ENCODE measurements around the gene BORCS6.
"Not testable (repeated sequence)": the region's sequence is repeated elsewhere in the genome, so short reads cannot be mapped to it uniquely, and the experiment has no call there.

The BORCS6 gene

DNA sequence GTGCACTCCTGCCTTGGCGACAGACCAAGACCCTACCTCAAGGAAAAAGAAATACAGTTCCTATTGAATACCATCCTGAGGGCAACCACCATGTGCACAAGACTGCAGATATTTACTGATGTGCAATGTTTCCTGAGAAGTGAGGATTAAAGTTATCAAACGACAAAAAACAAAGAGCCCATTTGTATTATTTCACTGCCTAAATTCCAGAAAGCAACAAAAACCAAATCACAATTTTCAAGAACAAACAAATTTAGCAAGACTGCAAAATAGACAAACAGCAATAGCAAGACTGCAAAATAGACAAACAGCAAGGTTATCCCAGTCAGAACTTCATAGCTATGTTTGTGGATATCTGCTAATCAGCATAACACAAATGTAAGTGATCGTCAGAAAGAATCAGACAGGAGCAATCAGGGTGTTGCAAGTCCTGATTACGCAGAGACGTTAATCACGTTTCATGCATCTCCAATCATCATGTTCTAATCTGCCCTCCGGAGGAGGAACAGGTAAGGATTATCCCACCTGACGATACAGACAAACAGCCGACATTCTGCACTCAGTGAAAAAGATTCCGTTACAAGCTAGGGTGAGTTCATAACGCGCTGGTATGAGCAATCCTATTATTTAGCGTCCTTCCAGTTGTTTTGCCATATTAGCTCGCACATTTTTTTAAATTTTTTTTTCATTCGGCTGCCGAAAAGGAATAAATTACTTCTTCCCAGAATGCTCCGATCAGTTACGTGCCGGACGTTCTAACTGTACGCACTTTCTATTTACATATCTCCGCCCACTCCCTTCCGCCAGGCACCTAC lies 16.7 kb downstream of the BORCS6 start:
- DNase-seq = peak; percentile 78 to 81

GRCh38 chr17:8170186-8170585 lies 19.8 kb downstream of the BORCS6 start:
- not testable (repeated sequence) for DNase-seq

DNA sequence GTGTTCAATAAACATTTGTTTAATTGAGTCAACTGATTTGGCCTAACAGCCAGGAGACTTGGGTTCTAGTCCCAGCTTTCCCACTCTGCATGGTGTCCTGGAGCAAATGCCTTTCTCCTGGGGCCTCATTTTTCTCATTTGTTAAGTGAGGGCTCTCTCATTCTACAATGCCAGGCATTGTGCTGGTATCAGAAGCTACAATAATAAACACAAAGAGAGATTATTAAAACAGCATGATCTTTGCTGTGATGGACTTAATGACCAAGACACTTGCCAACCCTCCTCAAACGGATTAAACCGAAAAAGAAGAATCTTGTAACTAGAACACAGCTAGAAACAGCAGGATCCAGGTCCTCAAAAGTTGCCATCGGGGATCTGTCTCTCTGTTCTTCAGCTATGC lies 22.5 kb downstream of the BORCS6 start:
- DNase-seq = no peak

GRCh38 chr17:8166731-8167130 lies 23.2 kb downstream of the BORCS6 start:
- no peak for DNase-seq

DNA sequence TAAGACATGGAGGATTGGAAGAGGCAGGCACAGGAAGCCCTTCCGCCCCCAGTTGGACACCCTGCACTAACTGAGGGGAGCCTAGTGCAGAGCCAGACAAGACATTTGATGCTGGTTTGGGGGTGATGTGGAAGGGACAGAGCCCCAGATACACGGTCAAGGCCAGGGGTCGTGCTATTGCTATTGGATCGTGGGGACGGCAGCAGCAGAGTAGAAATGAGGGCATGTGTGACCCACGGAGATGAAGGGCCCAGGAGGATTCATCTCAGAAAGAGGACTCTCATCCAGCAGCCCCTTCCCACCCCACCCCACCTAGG lies 25.2 kb downstream of the BORCS6 start:
- DNase-seq = no peak

DNA sequence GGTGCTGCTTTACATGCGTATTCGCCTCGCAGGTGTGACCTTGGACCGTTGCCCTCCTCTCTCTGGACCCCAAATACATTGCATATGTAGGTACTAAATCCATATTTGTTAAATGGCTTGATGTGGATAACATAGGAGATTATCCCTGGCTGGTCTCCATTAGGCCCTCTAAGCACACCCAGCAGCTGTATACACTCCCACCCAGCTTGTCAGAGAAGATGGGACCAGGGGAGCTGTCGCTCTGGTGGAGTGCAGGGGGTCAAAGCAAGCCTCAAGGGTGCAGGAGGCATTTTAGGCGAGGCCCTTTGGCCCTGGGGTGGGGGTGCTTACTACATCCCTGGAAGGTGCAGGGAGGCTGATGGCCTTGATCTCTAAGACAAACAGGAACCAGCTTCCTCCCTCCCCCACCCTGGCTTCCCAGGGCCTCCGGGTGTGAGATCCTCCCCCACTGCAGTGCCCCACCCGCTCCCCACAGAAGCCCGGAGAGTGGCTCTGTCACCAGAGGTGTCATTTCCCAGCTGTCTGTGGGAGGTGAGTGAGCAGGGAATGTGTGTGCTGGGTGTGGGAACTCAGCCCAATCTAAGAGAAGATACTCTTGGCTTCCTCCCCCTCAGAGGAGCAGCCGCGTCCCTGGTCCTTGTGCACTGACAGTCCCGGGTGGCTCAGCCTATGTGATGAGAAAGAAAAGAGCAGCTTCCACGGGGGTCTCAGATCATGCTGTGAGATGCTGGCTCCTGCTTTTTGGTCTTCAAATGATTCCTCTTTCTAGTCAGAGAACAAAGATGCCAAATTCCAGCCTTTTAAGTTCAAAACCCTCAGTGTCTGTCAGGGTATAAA lies 25.8 kb downstream of the BORCS6 start:
- peak; percentile 83 to 85 for DNase-seq

- peak; percentile 64 to 66 for DNase-seq
These were observed 26.7 kb downstream of the BORCS6 start for GRCh38 chr17:8162997-8163977.

DNA sequence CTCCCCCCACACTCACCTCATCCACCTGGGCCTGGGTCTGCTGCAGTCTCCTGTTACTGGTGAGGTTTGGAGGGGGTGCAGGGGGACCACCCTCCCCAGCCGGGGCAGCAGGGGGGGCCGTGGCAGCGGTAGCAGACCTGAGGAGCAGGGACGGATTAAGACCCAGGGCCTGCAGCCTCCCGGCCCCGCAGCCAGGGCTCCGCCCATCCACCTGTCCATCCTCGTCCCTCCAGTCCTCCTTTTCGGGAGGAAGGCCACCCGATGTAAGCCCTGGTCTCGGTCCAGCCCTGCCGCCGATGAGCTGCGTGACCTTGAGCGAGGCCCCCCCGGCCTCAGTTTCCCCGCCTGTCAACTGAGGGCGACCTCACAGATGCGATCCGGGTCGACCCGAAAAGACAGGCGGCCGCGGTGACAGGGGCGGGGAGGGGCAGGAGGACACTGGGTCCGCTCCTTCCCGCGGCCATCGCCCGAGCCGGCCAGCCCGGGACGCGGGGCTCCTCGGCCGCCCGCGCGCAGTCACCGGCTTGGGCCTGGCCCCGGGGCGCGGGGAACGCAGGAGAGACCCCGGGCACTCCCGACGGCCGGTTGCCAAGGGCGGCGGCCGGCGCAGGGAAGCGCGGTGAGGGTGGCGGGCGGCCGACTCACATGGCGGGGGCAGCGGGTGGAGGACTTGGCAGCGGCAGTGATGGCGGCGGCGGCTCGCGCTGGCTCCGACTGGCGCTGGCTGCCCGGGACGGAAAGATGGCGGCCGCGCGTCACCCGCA lies 27.6 kb downstream of the BORCS6 start, which contains the start of gene VAMP2:
VAMP2 (minus strand) TSS at position 716 of the 764 bp plus-strand sequence; CDS start at position 647, 69 bp downstream.
- peak; percentile 81 to 87 for DNase-seq

GRCh38 chr17:8161289-8162232 lies 28.4 kb downstream of the BORCS6 start:
- DNase-seq = peak; percentile 41 to 42

DNA sequence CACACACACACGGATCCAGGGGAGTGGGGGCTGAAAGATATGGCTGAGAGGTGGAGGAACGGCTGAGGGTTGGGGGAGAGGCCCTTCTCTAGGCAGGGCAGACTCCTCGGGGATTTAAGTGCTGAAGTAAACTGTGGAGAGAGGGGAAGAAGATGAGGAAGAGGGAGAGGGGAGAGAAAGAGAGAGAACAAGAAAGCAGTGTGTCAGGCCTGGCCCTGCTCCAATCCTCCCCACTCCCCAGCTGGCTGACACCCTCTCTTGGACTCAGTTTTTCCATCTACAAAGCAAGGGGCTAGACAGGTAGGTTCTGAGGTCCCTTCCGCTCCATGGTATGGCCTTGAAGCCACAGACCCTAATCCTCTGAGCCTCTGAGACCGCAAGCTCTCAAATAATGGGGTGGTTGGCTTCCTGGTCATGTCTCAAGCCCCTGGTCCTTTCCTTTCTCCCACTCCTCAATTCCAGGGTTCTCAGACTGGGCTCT lies 29.2 kb downstream of the BORCS6 start:
- DNase-seq = no peak

GRCh38 chr17:8160224-8160577 lies 29.8 kb downstream of the BORCS6 start:
- DNase-seq = no peak

DNA sequence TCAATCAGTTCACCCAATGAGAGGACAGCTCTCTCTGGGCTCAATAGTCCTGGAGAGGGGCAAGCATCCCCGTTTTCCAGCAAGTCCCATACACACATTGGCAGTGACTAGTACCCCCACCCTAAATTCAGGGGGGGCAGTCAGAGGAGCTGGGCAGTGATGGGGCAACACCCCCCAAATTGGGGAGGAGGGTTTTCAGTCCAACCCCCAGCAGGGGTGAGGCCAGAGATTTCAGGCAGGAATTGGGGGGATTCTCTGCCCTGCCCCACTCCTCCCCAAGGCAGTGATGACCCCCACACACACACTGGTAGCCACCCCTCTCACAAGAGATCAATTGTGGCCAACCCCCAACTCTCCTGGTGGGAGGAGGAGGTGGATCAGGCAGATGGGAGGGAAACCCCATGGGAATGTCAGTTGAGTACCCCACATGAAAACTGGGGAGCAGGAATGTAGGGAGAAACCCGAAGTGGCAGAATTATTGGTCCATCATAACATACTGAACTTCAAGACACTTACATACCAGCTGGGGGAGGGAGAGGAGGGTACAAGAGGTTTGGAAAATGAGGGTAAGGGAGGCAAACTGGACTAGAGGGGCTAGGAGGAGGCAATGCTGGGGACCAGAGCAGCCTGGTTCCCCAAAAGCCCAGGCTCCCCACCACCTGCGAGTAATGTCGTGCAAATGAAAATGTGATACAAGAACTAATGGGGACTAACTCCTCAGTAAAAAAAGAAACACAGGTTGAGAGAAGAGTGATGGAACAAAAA lies 30.3 kb downstream of the BORCS6 start:
- DNase-seq = no peak

DNA sequence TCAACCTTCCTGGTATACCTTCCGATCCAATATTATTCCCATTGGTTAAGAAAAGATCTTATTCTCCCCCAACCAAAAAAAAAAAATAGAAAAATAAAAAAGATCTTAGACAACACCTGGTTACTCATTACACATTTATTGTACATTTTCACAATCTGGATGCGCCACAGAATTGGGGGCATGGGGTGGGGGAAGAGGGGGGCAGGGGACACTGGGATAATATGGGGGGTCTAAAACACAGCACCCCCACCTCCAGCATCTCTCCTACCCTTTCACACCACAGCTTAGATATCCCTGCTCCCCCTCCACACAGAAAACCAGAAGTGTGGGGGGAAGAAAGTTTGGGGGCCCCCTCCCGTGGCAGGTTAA lies 31.0 kb downstream of the BORCS6 start:
- DNase-seq = no peak

DNA sequence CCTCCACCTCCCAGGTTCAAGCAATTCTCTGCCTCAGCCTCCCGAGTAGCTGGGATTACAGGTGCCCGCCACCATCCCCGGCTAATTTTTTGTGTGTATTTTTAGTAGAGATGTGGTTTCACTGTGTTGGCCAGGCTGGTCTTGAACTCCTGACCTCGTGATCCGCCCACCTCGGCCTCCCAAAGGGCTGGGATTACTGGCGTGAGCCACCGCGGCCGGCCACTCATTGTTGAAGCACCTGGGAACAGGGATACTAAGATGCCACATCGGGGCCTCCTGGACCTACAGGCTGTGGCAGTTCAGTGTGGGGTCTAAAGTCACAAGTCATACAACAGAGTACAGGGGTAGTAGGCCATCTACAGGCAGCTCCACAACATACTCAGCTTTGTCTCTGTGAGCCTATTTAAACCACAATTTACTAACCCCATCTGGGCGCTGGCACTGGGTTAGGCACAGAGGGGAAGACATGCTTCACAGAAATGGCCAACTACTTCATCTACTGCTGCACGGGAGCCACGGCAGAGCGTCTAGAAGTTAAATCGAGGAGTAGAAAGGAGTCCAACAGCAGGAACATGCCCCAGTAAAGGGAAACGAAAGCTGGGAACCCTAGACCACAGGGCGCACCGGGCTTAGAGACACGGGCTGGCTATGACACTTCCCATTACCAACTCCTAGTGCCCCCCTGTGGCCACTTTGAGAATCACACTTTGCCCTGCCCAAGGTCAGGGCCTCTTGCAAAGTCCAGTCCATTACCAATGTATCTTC lies 31.5 kb downstream of the BORCS6 start:
- peak; percentile 93 to 94 for DNase-seq

DNA sequence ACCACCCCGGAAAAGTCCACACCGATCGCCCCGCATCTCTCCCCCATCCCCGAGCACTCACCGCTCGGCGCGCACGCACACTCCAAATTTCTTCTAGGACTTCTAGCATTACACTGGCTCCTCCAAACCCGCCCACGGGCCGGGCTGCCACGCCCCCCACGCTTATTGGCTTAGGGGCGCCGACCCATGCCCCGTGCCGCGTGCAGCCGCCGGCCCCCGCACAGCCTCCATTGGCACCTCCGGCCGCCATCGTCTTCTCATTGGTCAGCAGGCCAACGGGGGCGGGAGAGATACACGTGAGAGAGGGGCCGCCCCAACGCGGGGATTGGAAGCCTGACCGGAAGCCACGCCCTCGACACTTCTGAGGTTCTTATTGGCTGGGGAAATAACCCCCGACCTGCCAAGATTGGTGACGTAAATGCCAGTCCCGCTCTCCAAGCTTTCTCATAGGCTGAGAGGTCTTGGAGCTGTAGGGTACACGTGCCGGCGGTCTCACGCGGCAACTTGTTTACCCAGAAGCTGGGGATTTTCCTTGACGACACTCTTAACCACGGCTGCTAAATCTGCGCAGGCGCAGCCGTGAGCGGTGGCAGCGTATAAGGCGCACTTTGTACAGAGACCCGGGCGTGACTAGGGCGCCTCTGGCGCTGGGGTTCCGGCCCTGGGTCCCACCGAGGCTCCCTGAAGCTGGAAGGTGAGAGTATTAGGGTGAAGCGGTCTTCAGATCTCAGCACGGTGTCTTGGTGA lies 33.6 kb downstream of the BORCS6 start:
- DNase-seq = peak; percentile 100

GRCh38 chr17:8155996-8156245 lies 34.1 kb downstream of the BORCS6 start:
- no peak for DNase-seq

DNA sequence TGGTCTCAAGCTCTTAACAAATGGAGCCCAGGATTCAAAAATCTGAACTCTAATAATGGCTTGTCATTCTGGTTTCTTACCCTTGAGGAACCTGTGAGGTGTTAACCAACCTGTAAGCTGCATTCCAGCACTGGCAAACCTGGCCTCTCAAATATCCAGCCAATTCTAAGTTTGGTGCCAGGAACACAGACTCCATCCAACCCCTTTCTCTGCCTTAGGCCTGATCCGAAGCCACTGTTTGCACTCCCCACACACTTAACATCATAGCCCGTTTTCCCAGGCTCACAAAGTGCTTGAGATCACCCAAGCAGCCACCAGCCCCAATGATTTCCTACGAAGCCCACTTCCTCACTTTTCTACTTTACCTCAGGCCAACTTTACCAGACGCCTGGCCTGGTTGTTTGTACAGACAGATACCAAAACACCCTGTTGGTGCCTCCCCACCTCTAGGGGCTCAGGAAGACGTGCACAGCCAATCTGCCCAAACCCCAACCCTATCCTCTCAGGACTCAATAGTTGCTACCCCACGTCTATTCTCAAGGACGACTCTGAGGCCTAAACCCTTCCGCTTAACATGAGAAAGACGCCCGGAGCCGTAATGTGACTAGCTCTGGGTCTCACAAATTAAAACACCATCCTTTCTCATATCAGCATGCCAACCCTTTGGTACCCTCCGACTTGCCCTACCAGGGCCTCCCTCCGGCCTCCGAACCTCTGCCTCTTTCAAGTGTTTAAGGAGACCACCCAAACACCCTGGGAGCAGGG lies 34.6 kb downstream of the BORCS6 start:
- DNase-seq = no peak

DNA sequence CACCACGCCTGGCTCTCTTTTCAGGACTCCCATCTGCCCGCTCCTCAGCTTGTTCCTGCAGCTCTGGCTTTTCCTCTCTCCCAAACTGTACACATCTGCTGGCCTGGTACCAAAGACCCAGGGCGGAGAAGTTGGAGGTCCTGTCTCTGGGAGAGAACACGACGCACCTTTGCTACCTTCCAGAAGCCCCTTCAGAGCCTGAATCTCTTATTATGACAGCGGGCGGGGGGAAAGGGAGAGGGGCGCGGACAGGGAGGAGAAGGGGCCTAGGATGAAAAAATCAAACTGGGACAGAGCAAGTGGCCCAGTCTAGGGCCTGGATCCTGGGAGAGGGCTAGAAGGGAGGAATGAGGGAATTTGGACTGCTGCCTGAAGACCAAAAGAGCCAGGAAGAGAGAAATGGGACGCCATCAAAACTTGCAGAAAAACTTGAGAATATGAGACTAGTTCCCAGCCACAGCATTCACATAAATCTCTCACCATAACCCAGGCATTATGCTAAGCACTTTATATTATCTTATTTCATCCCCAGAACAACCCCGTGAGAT lies 35.3 kb downstream of the BORCS6 start:
- no peak for DNase-seq

All from activated T-cell treated with anti-CD3 and anti-CD28 coated beads, Interleukin-2, amount 50 U/mL, for 48 hours (primary cell).